IPS DF 4.7 (cell line): ENCODE measurements around the gene IL24.

Experiments
- DNase-seq: peaks from one replicate; pipeline ENCODE4 v3.0.0-alpha.2; 2013; ENCODE audit warnings: low spot score; ENCODE audit errors: extremely low read depth

Gene IL24

GRCh38 chr1:206951318-206952100 lies 54.3 kb downstream of the IL24 start:
- no peak for DNase-seq

- no peak for DNase-seq
These were observed 54.9 kb downstream of the IL24 start for GRCh38 chr1:206952171-206952570.

DNA sequence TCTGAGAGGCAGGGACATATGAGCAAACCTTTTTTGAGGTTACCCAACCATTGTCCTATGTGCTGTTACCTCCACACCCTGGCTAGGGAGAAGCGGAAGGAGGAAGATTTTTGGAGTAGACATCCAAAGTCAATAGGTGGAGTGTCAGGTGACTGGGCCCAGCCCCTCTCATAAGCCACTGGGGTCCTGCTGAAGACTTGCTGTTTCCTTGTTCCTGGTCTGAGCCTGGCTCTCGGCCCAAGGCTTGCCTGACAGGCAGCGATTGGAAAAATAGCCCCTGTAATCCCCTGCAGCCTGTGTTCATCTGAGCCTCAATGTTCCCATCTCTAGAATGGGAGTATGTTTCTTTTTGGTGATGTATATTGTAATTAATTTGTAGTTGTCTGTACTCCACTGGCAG lies 55.9 kb downstream of the IL24 start:
- no peak for DNase-seq

DNA sequence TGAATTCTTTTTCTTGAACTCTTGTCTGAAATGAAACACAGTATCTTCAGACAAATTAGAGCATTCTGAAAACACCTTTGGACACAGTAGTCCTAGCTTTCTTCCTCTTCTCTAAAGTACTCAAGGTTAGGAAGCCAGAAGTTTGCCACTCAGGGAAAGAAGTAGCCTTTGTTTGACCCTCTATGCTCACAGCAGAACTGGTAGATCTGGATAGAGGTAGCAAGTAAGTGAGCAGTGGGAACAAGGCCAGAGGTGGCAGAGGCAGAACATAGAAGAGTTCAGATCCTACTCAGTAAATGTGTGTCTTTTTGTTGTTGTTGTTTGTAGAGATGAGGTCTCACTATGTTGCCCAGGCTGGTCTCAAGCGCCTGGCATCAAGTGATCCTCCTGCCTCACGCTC lies 56.4 kb downstream of the IL24 start:
- no peak for DNase-seq
